Activated naive CD8-positive, alpha-beta T cell treated with anti-CD3 and anti-CD28 coated beads for 36 hours (primary cell): ENCODE data around the gene PHYKPL. TPM values are rescaled to one million over a fixed set of nuclear protein-coding genes. Genes with fewer than 3 reads are reported as not detected.

Experiments
- DNase-seq: peaks from one replicate; pipeline ENCODE4 v3.0.0; 2021
- H3K27ac Mint-ChIP-seq: one replicate; pipeline ENCODE4 v1.8.0; 2022; ENCODE audit warnings: mild to moderate bottlenecking, moderate library complexity, mixed read lengths
- H3K27me3 Mint-ChIP-seq: one replicate; pipeline ENCODE4 v1.8.0; 2022; ENCODE audit warnings: mild to moderate bottlenecking, mixed read lengths
- H3K36me3 Mint-ChIP-seq: one replicate; pipeline ENCODE4 v1.8.0; 2021; ENCODE audit warnings: mild to moderate bottlenecking, mixed read lengths
- H3K4me1 Mint-ChIP-seq: one replicate; pipeline ENCODE4 v1.8.0; 2021; ENCODE audit warnings: mixed read lengths
- H3K4me3 Mint-ChIP-seq: one replicate; pipeline ENCODE4 v1.8.0; 2022; ENCODE audit warnings: mild to moderate bottlenecking, moderate library complexity, mixed read lengths
- H3K9me3 Mint-ChIP-seq: one replicate; pipeline ENCODE4 v1.8.0; 2022; ENCODE audit warnings: mixed read lengths
- total RNA-seq, 2 experiments: library from RNA; stranded (reverse); gene quantifications; one replicate each; pipeline ENCODE4 v1.2.3, GENCODE V29; 2021

PHYKPL gene
- total RNA-seq, 2 experiments from 2014 or later: 47.4 to 54.8 TPM

- H3K27me3 Mint-ChIP-seq: no peaks in the 10 kb centered on the region
- no peak overlapping the region for H3K4me3 Mint-ChIP-seq
- peak overlapping the region; percentile 54 for H3K27ac Mint-ChIP-seq
- DNase-seq: no peak
- H3K4me1 Mint-ChIP-seq: peaks cover 30% of the 10 kb centered on the region
- H3K36me3 Mint-ChIP-seq: peaks cover 60% of the 10 kb centered on the region
- no peaks in the 10 kb centered on the region for H3K9me3 Mint-ChIP-seq
These were observed 5.4 kb downstream of the PHYKPL start for GRCh38 chr5:178227138-178227659.

GRCh38 chr5:178225174-178225573, 7.4 kb downstream of the PHYKPL start:
- DNase-seq: no peak
- peaks cover 30% of the 10 kb centered on the region for H3K4me1 Mint-ChIP-seq
- peaks cover 50% of the 10 kb centered on the region for H3K36me3 Mint-ChIP-seq
- no peaks in the 10 kb centered on the region for H3K27me3 Mint-ChIP-seq
- no peaks in the 10 kb centered on the region for H3K9me3 Mint-ChIP-seq
- H3K4me3 Mint-ChIP-seq: no peak overlapping the region
- H3K27ac Mint-ChIP-seq: no peak overlapping the region

- Mint-ChIP-seq H3K36me3 (peaks cover 44% of the 10 kb centered on the region), H3K27ac (peak overlapping the region; percentile 18), H3K9me3 (no peaks in the 10 kb centered on the region), H3K4me1 (peaks cover 25% of the 10 kb centered on the region), H3K4me3 (no peak overlapping the region), H3K27me3 (no peaks in the 10 kb centered on the region)
- no peak for DNase-seq
These were observed 8.2 kb downstream of the PHYKPL start for GRCh38 chr5:178224403-178224802.

DNA sequence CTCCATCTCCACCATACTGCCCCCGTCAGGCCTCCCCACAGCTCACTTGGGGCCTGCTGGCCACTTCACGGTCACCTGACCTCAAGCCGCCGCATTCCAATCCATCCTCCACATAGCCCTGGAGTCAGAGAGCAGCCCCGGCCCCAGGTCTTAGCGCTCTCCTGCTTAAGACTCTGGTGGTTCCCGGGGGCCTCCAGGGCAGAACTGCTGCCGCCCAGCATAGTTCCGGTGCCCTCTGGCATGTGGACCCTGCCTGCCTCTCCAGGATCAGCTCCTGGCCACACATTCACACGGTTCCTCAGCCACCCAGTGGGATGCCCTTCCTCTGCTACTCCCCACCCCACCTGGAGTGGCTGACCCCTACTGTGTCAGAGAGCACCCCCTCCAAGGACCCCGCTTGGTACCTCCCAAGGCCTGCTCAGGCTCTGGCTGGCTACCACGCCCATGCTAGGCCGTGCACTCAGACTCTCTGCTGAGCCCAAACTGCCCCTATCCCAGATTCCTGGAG, 8.7 kb downstream of the PHYKPL start:
- no peaks in the 10 kb centered on the region for H3K27me3 Mint-ChIP-seq
- H3K36me3 Mint-ChIP-seq: peaks cover 41% of the 10 kb centered on the region
- no peak overlapping the region for H3K4me3 Mint-ChIP-seq
- H3K4me1 Mint-ChIP-seq: peaks cover 23% of the 10 kb centered on the region
- H3K9me3 Mint-ChIP-seq: no peaks in the 10 kb centered on the region
- no peak for DNase-seq
- peak overlapping the region; percentile 18 for H3K27ac Mint-ChIP-seq

- H3K4me1 Mint-ChIP-seq: peaks cover 20% of the 10 kb centered on the region
- H3K9me3 Mint-ChIP-seq: no peaks in the 10 kb centered on the region
- DNase-seq: no peak
- H3K27ac Mint-ChIP-seq: peak overlapping the region; percentile 27
- H3K36me3 Mint-ChIP-seq: peaks cover 42% of the 10 kb centered on the region
- H3K4me3 Mint-ChIP-seq: no peak overlapping the region
- no peaks in the 10 kb centered on the region for H3K27me3 Mint-ChIP-seq
These were observed 9.3 kb downstream of the PHYKPL start for GRCh38 chr5:178223196-178223773.

GRCh38 chr5:178222292-178222691, 10.3 kb downstream of the PHYKPL start:
- H3K27me3 Mint-ChIP-seq: no peaks in the 10 kb centered on the region
- H3K36me3 Mint-ChIP-seq: peaks cover 36% of the 10 kb centered on the region
- no peak for DNase-seq
- no peaks in the 10 kb centered on the region for H3K9me3 Mint-ChIP-seq
- peaks cover 13% of the 10 kb centered on the region for H3K4me1 Mint-ChIP-seq
- H3K27ac Mint-ChIP-seq: no peak overlapping the region
- no peak overlapping the region for H3K4me3 Mint-ChIP-seq

- Mint-ChIP-seq H3K27me3 (no peaks in the 10 kb centered on the region), H3K4me3 (no peak overlapping the region), H3K27ac (peak overlapping the region; percentile 32), H3K36me3 (peaks cover 31% of the 10 kb centered on the region), H3K9me3 (no peaks in the 10 kb centered on the region), H3K4me1 (peaks cover 13% of the 10 kb centered on the region)
- DNase-seq: no peak
These were observed 10.7 kb downstream of the PHYKPL start for GRCh38 chr5:178221853-178222252.

DNA sequence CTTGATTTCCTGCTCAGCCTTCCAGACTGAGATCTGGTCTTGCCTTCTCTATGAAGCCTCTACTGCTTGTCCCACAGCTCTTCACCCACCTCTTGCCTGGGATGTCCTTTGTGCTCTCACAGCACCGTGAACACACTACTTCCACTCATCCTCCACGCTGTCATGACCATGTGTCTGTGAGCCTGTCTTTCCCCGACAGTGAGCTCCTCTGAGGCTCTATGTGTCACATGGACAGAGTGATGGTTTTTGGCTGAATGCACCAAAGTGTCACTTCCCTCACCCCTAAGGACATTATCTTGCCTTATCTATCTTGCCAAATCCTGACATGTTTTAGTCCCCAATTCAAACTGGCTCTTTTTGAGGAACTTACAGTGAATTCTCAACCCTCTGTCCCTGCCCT, 11.3 kb downstream of the PHYKPL start:
- H3K9me3 Mint-ChIP-seq: no peaks in the 10 kb centered on the region
- no peak overlapping the region for H3K4me3 Mint-ChIP-seq
- H3K27ac Mint-ChIP-seq: peak overlapping the region; percentile 32
- no peak for DNase-seq
- peaks cover 29% of the 10 kb centered on the region for H3K36me3 Mint-ChIP-seq
- H3K27me3 Mint-ChIP-seq: no peaks in the 10 kb centered on the region
- H3K4me1 Mint-ChIP-seq: peaks cover 13% of the 10 kb centered on the region

DNA sequence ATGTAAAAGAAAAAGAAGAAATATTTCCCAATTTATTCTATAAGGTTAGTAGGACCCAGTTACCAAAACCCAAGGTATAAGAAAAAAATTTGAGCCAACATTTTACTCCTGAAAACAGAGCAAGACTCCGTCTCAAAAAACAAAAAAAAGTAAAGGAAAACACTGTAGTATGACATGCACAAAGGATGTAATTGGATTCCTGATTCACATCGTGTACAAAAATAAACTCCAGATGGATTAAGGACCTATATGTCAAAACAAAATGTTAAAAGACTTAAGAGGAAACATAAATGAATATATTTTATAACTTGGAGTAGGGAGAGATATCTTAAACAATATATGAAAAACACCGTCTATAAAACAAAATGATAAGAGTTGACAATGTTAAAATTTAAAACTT, 13.8 kb downstream of the PHYKPL start:
- Mint-ChIP-seq H3K36me3 (peaks cover 33% of the 10 kb centered on the region), H3K27ac (no peak overlapping the region), H3K4me1 (peaks cover 18% of the 10 kb centered on the region), H3K27me3 (peaks cover 8% of the 10 kb centered on the region), H3K4me3 (no peak overlapping the region), H3K9me3 (no peaks in the 10 kb centered on the region)
- no peak for DNase-seq

- DNase-seq: no peak
- peaks cover 23% of the 10 kb centered on the region for H3K4me1 Mint-ChIP-seq
- peaks cover 35% of the 10 kb centered on the region for H3K36me3 Mint-ChIP-seq
- H3K9me3 Mint-ChIP-seq: no peaks in the 10 kb centered on the region
- peaks cover 9% of the 10 kb centered on the region for H3K27me3 Mint-ChIP-seq
- H3K4me3 Mint-ChIP-seq: no peak overlapping the region
- no peak overlapping the region for H3K27ac Mint-ChIP-seq
These were observed 14.3 kb downstream of the PHYKPL start for GRCh38 chr5:178218237-178218776.

DNA sequence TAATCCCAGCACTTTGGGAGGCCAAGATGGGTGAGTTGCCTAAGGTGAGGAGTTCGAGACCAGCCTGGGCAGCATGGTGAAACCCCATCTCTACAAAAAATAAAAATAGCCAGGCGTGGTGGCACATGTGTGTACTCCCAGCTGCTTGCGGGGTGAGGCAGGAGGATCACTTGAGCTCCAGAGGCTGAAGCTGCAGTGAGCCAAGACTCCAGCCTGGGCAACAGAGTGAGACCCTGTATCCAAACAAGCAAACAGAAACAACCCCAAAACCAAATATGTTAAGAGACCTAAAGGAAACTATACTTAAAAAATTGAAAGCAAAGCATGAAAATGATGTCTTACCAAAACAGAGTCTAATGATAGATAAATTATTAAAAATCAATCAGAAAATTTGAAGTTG, 15.8 kb downstream of the PHYKPL start:
- Mint-ChIP-seq H3K27me3 (peaks cover 9% of the 10 kb centered on the region), H3K27ac (no peak overlapping the region), H3K4me3 (no peak overlapping the region), H3K9me3 (no peaks in the 10 kb centered on the region), H3K36me3 (peaks cover 32% of the 10 kb centered on the region), H3K4me1 (peaks cover 23% of the 10 kb centered on the region)
- DNase-seq: no peak

DNA sequence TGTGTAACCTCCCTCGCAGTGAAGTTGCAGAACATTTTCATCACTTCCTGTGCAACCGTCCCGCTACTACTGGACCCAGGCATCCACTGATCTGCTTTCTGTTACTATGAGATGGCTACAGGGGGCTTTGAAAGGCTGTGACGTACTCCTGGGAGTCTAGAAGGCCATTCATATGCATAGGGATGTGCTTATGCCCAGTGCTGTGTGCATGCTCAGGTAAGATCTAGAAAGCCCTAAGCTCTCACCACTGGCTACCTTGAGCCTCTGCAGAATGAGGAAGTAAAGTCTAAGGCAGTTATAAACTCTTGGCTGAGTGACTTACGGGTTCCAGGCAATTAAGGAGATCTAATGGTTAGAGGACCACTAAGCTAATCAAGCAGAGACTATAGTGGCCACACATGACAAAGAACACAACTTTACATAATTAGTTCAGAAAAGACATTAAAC, 16.5 kb downstream of the PHYKPL start:
- Mint-ChIP-seq H3K4me1 (peaks cover 23% of the 10 kb centered on the region), H3K27ac (peak overlapping the region; percentile 19), H3K9me3 (no peaks in the 10 kb centered on the region), H3K36me3 (peaks cover 32% of the 10 kb centered on the region), H3K4me3 (no peak overlapping the region), H3K27me3 (peaks cover 9% of the 10 kb centered on the region)
- DNase-seq: no peak

DNA sequence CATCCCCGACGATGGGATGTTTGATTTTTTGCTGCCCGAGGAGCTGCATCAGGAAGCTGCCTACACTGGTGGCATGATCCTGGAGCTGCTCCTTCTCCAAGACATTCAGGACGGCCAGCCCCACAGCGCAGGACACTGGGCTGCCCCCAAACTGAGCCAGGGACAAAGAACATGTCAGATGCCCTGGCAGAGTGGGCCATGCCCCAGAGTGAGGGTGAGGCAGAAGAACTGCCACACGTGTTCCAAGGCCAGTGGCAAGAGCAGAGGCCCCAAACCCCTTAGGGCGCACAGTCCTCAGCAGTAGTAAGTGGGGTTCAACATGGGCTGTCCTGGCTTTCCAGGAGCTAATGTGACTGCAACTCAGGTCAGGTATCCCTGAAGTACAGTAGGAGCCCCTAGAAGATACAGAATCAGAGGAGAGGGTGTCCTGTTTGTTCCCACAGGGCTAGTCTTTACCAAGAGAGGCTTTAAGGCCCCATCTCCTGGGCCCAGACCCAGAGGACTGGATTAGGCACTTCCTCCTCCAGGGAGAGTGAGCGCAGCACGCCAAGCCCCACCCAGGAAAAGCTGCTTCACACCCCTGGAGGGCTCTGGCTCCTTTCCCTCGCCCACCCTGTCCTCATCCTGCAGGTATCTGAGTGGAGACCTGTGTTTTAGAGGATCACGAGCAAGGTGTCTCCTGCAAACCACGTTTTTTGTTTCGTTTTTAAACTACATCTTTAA, 17.2 kb downstream of the PHYKPL start:
- peaks cover 21% of the 10 kb centered on the region for H3K4me1 Mint-ChIP-seq
- no peak overlapping the region for H3K4me3 Mint-ChIP-seq
- H3K27ac Mint-ChIP-seq: peak overlapping the region; percentile 48
- no peaks in the 10 kb centered on the region for H3K9me3 Mint-ChIP-seq
- peaks cover 34% of the 10 kb centered on the region for H3K36me3 Mint-ChIP-seq
- no peak for DNase-seq
- H3K27me3 Mint-ChIP-seq: peaks cover 9% of the 10 kb centered on the region

DNA sequence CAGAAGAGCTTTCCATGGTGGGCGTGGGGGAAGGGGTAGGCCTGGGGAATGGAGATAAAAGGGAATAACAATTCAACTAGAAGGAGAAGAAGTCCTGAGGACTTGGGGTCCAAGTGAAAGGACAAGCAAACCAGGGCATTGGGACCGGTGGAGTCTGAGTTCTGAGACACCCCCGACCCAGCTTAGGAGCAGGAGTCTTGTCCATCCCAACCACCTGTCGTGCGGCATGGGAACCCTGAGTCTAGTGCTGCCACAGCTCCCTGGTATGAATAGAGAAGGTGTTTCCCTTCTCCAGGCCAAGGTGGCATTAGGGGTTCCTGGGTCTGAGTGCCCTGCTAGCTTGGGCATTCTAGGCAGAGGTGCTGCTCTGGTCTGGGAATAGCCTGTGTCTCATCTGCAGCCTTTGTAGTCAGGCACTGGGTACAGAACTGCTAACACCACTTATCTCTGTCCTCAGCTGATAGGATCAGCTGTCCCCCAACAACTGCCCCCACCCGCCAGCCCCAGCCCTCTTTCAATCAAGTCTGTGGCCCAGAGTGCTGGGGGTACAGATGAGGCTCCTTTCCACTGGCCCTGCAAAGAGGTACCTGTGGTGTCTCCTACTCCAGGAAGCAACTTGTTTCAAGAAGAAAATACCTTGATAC, 18.3 kb downstream of the PHYKPL start:
- Mint-ChIP-seq H3K27me3 (peaks cover 9% of the 10 kb centered on the region), H3K36me3 (peaks cover 44% of the 10 kb centered on the region)
- DNase-seq: no peak

DNA sequence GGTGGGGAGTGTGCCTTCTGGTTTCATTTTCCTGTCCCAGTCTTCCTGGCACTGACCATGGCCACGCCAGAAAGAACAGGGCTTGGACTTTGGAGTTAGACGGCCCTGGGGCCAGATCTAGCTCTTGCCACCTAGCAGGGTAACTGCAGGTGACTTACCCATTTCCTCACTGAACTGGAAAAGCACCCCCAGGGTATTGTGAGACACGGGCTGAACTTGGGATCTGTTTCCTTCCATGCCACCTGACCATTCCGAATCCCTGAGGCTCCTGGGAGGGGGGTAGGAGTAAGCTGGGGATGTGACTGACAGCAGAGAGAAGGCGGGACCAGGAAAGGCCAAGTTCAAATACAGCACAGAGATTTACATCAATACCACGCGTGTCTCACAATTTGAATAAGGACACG, 18.9 kb downstream of the PHYKPL start:
- peaks cover 48% of the 10 kb centered on the region for H3K36me3 Mint-ChIP-seq
- DNase-seq: no peak
- peaks cover 9% of the 10 kb centered on the region for H3K27me3 Mint-ChIP-seq
- no peaks in the 10 kb centered on the region for H3K9me3 Mint-ChIP-seq
- H3K27ac Mint-ChIP-seq: peak overlapping the region; percentile 67
- no peak overlapping the region for H3K4me3 Mint-ChIP-seq
- H3K4me1 Mint-ChIP-seq: peaks cover 33% of the 10 kb centered on the region

More for the DNA sequence above, 18.3 kb downstream of the PHYKPL start:
- Mint-ChIP-seq H3K27ac (peak overlapping the region; percentile 67), H3K9me3 (no peaks in the 10 kb centered on the region), H3K4me3 (no peak overlapping the region), H3K4me1 (peaks cover 29% of the 10 kb centered on the region)
